Type B pancreatic cell (in vitro differentiated cells): Measurements from ENCODE around the gene CPNE1. TPM values are rescaled to one million over a fixed set of nuclear protein-coding genes. Genes with fewer than 3 reads are reported as not detected.

ENCODE experiments used
- DNase-seq: peaks from one replicate; pipeline ENCODE4 v3.0.0; 2021; ENCODE audit warnings: mixed read lengths; ENCODE audit not compliant: unreplicated experiment; ENCODE audit errors: extremely low spot score
- H3K27ac Mint-ChIP-seq: 2 replicates; pipeline ENCODE4 v1.8.0; 2021; ENCODE audit warnings: mild to moderate bottlenecking, mixed read lengths
- H3K27me3 Mint-ChIP-seq: 2 replicates; pipeline ENCODE4 v1.8.0; 2021; ENCODE audit warnings: mixed read lengths
- H3K36me3 Mint-ChIP-seq: 2 replicates; pipeline ENCODE4 v1.8.0; 2021; ENCODE audit warnings: mixed read lengths
- H3K4me1 Mint-ChIP-seq: one replicate; pipeline ENCODE4 v1.8.0; 2021; ENCODE audit warnings: mixed read lengths; ENCODE audit not compliant: unreplicated experiment
- H3K4me3 Mint-ChIP-seq: 2 replicates; pipeline ENCODE4 v1.8.0; 2021; ENCODE audit warnings: mild to moderate bottlenecking, mixed read lengths
- H3K9me3 Mint-ChIP-seq: 2 replicates; pipeline ENCODE4 v1.8.0; 2021; ENCODE audit warnings: mixed read lengths
- total RNA-seq: library from RNA; stranded (reverse); gene quantifications from 2 replicates; pipeline ENCODE4 v1.2.1, GENCODE V29; 2021; ENCODE audit warnings: low replicate concordance
- TF ChIP-seq, protein P1 (sequence below): fragments of 200-600 bp; sonication (generic); conservative IDR thresholded peaks from 2 replicates; pipeline ENCODE4 v1.5.0; 2021; ENCODE audit warnings: antibody characterized with exemption, mild to moderate bottlenecking

Gene CPNE1
- total RNA-seq, 1 donor from 2014 or later: 192 TPM

DNA sequence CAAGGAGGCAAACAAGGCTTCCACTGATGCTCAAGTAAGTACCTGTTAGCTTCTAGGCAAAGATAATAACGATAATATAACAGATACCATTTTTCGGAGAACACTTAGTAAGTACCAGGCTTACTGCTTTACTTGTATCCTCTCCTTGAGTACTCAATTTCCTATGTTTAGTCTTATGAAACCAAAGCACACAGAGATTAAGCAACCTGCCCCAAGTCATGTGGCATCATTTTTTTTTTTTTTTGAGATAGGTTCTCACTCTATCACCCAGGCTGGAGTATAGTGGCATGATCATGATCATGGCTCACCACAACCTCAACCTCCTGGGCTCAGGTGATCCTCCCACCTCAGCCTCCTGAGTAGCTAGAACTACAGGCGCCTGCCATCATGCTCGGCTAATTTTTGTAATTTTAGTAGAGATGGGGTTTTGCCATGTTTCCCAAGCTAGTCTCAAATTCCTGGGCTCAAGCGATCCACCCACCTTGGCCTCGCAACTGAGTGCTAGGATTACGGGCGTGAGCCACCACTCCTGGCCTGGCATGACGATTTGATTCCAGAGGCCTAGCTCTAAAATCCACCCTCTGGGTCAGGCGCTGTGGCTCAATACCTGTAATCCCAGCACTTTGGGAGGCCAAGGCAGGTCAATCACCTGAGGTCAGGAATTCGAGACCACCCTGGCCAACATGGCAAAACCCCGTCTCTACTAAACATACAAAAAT is 35.1 kb downstream of the CPNE1 start:
- H3K36me3 Mint-ChIP-seq: peaks cover 24% of the 10 kb centered on the region
- H3K27ac Mint-ChIP-seq: no peak overlapping the region
- no peaks in the 10 kb centered on the region for H3K27me3 Mint-ChIP-seq
- H3K9me3 Mint-ChIP-seq: no peaks in the 10 kb centered on the region
- no peak overlapping the region for H3K4me3 Mint-ChIP-seq
- no peaks in the 10 kb centered on the region for H3K4me1 Mint-ChIP-seq
- TF ChIP-seq, protein P1, sequence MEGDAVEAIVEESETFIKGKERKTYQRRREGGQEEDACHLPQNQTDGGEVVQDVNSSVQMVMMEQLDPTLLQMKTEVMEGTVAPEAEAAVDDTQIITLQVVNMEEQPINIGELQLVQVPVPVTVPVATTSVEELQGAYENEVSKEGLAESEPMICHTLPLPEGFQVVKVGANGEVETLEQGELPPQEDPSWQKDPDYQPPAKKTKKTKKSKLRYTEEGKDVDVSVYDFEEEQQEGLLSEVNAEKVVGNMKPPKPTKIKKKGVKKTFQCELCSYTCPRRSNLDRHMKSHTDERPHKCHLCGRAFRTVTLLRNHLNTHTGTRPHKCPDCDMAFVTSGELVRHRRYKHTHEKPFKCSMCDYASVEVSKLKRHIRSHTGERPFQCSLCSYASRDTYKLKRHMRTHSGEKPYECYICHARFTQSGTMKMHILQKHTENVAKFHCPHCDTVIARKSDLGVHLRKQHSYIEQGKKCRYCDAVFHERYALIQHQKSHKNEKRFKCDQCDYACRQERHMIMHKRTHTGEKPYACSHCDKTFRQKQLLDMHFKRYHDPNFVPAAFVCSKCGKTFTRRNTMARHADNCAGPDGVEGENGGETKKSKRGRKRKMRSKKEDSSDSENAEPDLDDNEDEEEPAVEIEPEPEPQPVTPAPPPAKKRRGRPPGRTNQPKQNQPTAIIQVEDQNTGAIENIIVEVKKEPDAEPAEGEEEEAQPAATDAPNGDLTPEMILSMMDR: no peak
- DNase-seq: peak; percentile 32

DNA sequence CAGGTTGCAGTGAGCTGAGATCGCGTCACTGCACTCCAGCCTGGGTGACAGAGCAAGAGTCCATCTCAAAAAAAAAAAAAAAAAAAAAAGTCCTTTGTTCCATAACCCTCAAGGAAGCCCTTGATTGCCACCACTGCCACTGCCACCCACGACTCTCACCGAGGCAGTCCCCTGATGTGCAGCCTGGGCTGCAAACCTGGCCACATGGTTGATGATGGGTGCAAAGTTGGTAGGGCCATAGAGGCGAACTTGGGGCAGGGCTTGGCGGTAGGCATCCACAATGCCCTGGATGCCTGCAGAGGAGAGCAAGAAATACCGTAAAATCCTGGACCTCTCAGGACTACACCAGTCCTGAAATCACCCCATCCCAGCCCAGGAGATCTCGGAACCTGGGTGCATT is 37.6 kb downstream of the CPNE1 start:
- Mint-ChIP-seq H3K27me3 (no peaks in the 10 kb centered on the region), H3K36me3 (peaks cover 24% of the 10 kb centered on the region), H3K4me3 (no peak overlapping the region), H3K27ac (peak overlapping the region; percentile 55), H3K4me1 (no peaks in the 10 kb centered on the region), H3K9me3 (no peaks in the 10 kb centered on the region)
- TF ChIP-seq, protein P1: no peak
- peak; percentile 56 for DNase-seq

DNA sequence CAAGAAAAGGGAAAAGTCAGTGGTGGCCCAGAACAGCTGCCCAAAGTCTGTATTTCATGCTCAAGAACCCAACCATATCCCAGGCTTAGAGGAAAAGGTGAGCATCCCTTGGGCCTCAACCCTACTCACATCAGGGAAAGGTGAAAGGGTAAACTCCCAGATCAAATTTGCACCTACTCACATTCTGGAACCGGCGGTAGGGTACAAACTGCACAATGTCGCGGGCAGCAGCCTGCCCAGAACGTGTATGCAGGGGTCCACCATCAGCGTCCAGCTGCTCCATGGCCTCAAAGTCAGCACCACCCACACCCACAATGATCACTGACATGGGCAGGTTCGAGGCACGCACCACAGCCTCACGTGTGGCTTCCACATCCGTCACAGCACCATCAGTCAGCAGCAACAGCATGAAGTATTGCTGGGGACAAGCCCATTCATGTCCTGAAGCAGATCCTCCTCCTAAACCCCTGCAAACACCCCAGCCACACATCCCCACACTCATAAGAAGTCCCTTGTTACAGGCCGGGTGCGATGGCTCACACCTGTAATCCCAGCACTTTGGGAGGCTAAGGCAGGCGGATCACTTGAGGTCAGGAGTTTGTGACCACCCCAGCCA is 38.2 kb downstream of the CPNE1 start:
- TF ChIP-seq, protein P1: no peak
- H3K27me3 Mint-ChIP-seq: no peaks in the 10 kb centered on the region
- no peaks in the 10 kb centered on the region for H3K4me1 Mint-ChIP-seq
- H3K27ac Mint-ChIP-seq: no peak overlapping the region
- H3K4me3 Mint-ChIP-seq: no peak overlapping the region
- DNase-seq: peak; percentile 49
- peaks cover 24% of the 10 kb centered on the region for H3K36me3 Mint-ChIP-seq
- H3K9me3 Mint-ChIP-seq: no peaks in the 10 kb centered on the region

DNA sequence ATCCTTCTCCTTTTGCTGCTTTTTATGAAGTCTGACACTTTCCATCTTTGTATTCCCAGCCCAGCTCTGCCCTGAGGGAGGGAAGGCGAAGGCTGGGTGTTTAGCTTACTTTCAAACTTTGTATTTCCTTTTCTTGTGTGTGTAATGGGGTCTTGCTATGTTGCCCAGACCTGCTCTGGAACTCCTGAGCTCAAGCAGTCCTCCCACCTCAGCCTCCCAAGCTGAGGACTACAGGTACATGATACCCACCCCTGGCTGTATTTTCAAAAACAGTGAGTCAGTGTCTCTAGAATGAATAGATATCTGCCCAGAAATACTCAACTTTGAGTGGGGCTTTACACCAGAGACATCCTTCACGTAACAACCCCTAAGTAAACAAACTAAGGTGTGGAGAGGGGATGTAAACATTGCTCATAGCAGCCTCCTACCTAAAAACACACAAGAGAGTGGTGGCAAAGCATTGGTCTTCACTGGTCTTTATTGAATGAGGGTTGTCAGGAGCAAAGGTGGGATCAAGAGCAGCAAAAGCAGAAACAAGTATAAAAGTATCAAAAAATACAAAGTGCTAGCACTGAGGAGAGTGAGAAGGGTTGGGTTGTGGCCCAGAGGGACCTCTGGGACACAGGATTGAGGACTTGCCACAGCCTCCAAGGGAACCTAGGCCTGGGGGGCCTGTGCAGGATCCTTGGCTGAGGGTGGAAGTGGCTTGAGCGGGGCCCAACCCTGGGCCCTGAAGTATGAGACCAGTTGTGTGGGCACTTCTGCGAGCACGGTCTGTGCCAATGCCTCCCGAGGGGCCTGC is 38.9 kb downstream of the CPNE1 start:
- DNase-seq: no peak
- no peaks in the 10 kb centered on the region for H3K27me3 Mint-ChIP-seq
- no peak overlapping the region for H3K4me3 Mint-ChIP-seq
- no peak overlapping the region for H3K27ac Mint-ChIP-seq
- TF ChIP-seq, protein P1: no peak
- peaks cover 24% of the 10 kb centered on the region for H3K36me3 Mint-ChIP-seq
- no peaks in the 10 kb centered on the region for H3K9me3 Mint-ChIP-seq
- no peaks in the 10 kb centered on the region for H3K4me1 Mint-ChIP-seq

DNA sequence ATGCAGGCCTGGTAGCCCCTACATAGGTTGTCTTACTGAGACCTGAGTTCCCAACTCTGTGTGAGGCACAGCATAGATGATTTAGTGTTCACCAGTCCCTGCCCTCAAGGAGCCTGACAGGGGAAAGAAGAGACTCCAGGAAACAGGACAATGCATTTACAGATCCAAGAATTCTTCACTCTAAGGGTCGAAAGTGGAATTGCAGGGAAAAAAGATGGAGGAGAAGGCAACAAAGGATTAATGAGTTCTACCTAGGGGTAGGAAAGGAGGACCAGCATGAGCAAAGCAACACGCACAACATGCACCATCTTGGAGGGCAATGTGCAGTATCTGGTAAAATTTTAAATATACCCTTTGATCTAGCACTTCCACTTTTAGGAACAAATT is 43.1 kb downstream of the CPNE1 start:
- H3K4me3 Mint-ChIP-seq: no peak overlapping the region
- H3K36me3 Mint-ChIP-seq: peaks cover 8% of the 10 kb centered on the region
- TF ChIP-seq, protein P1: peak; percentile 49
- H3K27me3 Mint-ChIP-seq: peaks cover 4% of the 10 kb centered on the region
- peaks cover 5% of the 10 kb centered on the region for H3K4me1 Mint-ChIP-seq
- H3K27ac Mint-ChIP-seq: no peak overlapping the region
- no peaks in the 10 kb centered on the region for H3K9me3 Mint-ChIP-seq
- DNase-seq: no peak
